GM12878 (cell line): Measurements from ENCODE around the gene LRRC23.

Experiments used
- CBX5 ChIP-seq: sonication (generic); IDR thresholded peaks from 2 replicates; pipeline ENCODE4 v1.6.1; 2016; ENCODE audit warnings: low read depth, moderate library complexity, mild to moderate bottlenecking, inconsistent platforms
- CTCF ChIP-seq, 3 experiments: IDR thresholded peaks in 2 of 3; conservative IDR thresholded peaks in 1 of 3; 2 replicates each; pipeline ENCODE4 v1.5.1; 2011; ENCODE audit warnings: low read depth in 3 of 3, low read length in 3 of 3, mild to moderate bottlenecking in 3 of 3, control low read depth in 2 of 3, moderate library complexity in 2 of 3, inconsistent platforms in 1 of 3, mixed read lengths in 1 of 3; ENCODE audit not compliant: control insufficient read depth in 2 of 3, insufficient read depth in 1 of 3; ENCODE audit errors: extremely low read depth in 1 of 3
- REST ChIP-seq: IDR thresholded peaks from 2 replicates; pipeline ENCODE4 v1.6.1; 2012; ENCODE audit warnings: mild to moderate bottlenecking, low read depth, low read length
- TF ChIP-seq, protein P1 (sequence below): fragments of 450-650 bp; conservative IDR thresholded peaks from 2 replicates; pipeline ENCODE4 v1.6.1; 2017; ENCODE audit warnings: mild to moderate bottlenecking, moderate library complexity
- TF ChIP-seq, protein P2 (sequence below): IDR thresholded peaks from 2 replicates; pipeline ENCODE4 v1.6.1; 2011; ENCODE audit warnings: low read depth, low read length, improper control_type of control experiment, borderline replicate concordance

- no peak for TF ChIP-seq REST
- TF ChIP-seq CTCF (IDR thresholded peaks at IDR 0.05 in 2 of 3, conservative IDR thresholded peaks at IDR 0.05 in 1 of 3; ENCODE audit: control insufficient read depth in 2 of 3, extremely low read depth in 1 of 3, insufficient read depth in 1 of 3, low read depth in 3 of 3, low read length in 3 of 3), result no peak
- TF ChIP-seq, protein P1, sequence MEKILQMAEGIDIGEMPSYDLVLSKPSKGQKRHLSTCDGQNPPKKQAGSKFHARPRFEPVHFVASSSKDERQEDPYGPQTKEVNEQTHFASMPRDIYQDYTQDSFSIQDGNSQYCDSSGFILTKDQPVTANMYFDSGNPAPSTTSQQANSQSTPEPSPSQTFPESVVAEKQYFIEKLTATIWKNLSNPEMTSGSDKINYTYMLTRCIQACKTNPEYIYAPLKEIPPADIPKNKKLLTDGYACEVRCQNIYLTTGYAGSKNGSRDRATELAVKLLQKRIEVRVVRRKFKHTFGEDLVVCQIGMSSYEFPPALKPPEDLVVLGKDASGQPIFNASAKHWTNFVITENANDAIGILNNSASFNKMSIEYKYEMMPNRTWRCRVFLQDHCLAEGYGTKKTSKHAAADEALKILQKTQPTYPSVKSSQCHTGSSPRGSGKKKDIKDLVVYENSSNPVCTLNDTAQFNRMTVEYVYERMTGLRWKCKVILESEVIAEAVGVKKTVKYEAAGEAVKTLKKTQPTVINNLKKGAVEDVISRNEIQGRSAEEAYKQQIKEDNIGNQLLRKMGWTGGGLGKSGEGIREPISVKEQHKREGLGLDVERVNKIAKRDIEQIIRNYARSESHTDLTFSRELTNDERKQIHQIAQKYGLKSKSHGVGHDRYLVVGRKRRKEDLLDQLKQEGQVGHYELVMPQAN, result no peak
- TF ChIP-seq, protein P2, sequence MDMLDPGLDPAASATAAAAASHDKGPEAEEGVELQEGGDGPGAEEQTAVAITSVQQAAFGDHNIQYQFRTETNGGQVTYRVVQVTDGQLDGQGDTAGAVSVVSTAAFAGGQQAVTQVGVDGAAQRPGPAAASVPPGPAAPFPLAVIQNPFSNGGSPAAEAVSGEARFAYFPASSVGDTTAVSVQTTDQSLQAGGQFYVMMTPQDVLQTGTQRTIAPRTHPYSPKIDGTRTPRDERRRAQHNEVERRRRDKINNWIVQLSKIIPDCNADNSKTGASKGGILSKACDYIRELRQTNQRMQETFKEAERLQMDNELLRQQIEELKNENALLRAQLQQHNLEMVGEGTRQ, result no peak
- no peak for TF ChIP-seq CBX5
Measured at GRCh38 chr12:6938353-6939190, 34.0 kb downstream of the LRRC23 start.
